GM23248 (cell line): Measurements from ENCODE around the gene PRKCA. TPM values are rescaled to one million over a fixed set of nuclear protein-coding genes. Genes with fewer than 3 reads are reported as not detected.

Experiments
- DNase-seq: peaks from one replicate; pipeline ENCODE4 v3.0.0-alpha.2; 2015
- H2AFZ ChIP-seq: fragments of 200-600 bp; sonication (generic); 2 replicates; pipeline ENCODE4 v1.6.1; 2016; ENCODE audit warnings: antibody characterized with exemption
- H3F3A ChIP-seq: fragments of 200-600 bp; sonication (generic); 2 replicates; pipeline ENCODE4 v1.6.1; 2016; ENCODE audit warnings: mild to moderate bottlenecking, antibody characterized with exemption, mixed run types; ENCODE audit not compliant: insufficient read depth
- H3K27ac ChIP-seq: fragments of 200-600 bp; sonication (generic); 2 replicates; pipeline ENCODE4 v1.5.1; 2016; ENCODE audit warnings: mild to moderate bottlenecking
- H3K27me3 ChIP-seq: fragments of 200-600 bp; sonication (generic); replicated peaks from 2 replicates; pipeline ENCODE4 v1.6.1; 2016; ENCODE audit warnings: mild to moderate bottlenecking; ENCODE audit not compliant: insufficient read depth
- H3K36me3 ChIP-seq: fragments of 200-600 bp; sonication (generic); 2 replicates; pipeline ENCODE4 v1.6.1; 2016; ENCODE audit warnings: low read depth, mild to moderate bottlenecking
- H3K4me1 ChIP-seq: fragments of 200-600 bp; sonication (generic); 2 replicates; pipeline ENCODE4 v1.6.1; 2016; ENCODE audit warnings: mild to moderate bottlenecking; ENCODE audit not compliant: insufficient read depth
- H3K4me2 ChIP-seq: fragments of 200-600 bp; sonication (generic); one replicate; pipeline ENCODE4 v1.6.1; 2016; ENCODE audit warnings: mild to moderate bottlenecking; ENCODE audit not compliant: unreplicated experiment
- H3K4me3 ChIP-seq: fragments of 200-600 bp; sonication (generic); 2 replicates; pipeline ENCODE4 v1.5.1; 2016; ENCODE audit warnings: mild to moderate bottlenecking
- H3K79me2 ChIP-seq: fragments of 200-600 bp; sonication (generic); 2 replicates; pipeline ENCODE4 v1.6.1; 2016; ENCODE audit warnings: mild to moderate bottlenecking; ENCODE audit not compliant: insufficient read depth
- H3K9ac ChIP-seq: fragments of 200-600 bp; sonication (generic); 2 replicates; pipeline ENCODE4 v1.6.1; 2016; ENCODE audit warnings: mild to moderate bottlenecking
- H3K9me2 ChIP-seq: fragments of 200-600 bp; sonication (generic); 2 replicates; pipeline ENCODE4 v1.6.1; 2016; ENCODE audit warnings: mixed run types, mild to moderate bottlenecking, moderate library complexity; ENCODE audit not compliant: insufficient read depth
- H3K9me3 ChIP-seq: fragments of 200-600 bp; sonication (generic); one replicate; pipeline ENCODE4 v1.6.1; 2017; ENCODE audit warnings: low read depth
- H4K20me1 ChIP-seq: fragments of 200-600 bp; sonication (generic); 2 replicates; pipeline ENCODE4 v1.6.0; 2016; ENCODE audit not compliant: insufficient read depth
- EZH2 ChIP-seq: fragments of 200-600 bp; sonication (generic); IDR thresholded peaks from 2 replicates; pipeline ENCODE4 v1.6.1; 2018; ENCODE audit warnings: antibody characterized with exemption, mild to moderate bottlenecking; ENCODE audit not compliant: insufficient read depth, poor library complexity, severe bottlenecking
- EZH2phosphoT487 ChIP-seq: fragments of 200-600 bp; sonication (generic); IDR thresholded peaks from 2 replicates; pipeline ENCODE4 v1.6.1; 2018; ENCODE audit warnings: antibody characterized with exemption, moderate library complexity, mild to moderate bottlenecking, low read depth; ENCODE audit not compliant: insufficient read depth
- WGBS, 2 experiments: methylation state at CpG; one replicate each; pipeline ENCODE4 v1.1.6; 2015 to 2017; ENCODE audit warnings: low lambda C conversion rate in 2 of 2, low coverage in 1 of 2; ENCODE audit errors: missing lambda C conversion rate in 2 of 2; 5-methylcytosine and 5-hydroxymethylcytosine counted together
- in situ Hi-C: fragments of 300-500 bp; cut with MboI; formaldehyde crosslinking; loops from 2 replicates; pipeline ENCODE4 v1.15.0; 2020
- polyA plus RNA-seq: library from polyadenylated mRNA; unstranded; fragments of >200 nt; fragmentation: Nextera tagmentation; extraction: Ambion mirVana; gene quantifications from 2 replicates; pipeline ENCODE4 v1.2.1, GENCODE V29; 2016
- total RNA-seq: library from RNA; depleted of rRNA; stranded (reverse); fragments of >200 nt; shearing (Covaris generic); gene quantifications from 2 replicates; pipeline ENCODE4 v1.2.3, GENCODE V29; 2014

PRKCA gene
- total and polyA plus RNA-seq, 2 experiments from 2014 or later, result 17.3 to 28.5 TPM

DNA sequence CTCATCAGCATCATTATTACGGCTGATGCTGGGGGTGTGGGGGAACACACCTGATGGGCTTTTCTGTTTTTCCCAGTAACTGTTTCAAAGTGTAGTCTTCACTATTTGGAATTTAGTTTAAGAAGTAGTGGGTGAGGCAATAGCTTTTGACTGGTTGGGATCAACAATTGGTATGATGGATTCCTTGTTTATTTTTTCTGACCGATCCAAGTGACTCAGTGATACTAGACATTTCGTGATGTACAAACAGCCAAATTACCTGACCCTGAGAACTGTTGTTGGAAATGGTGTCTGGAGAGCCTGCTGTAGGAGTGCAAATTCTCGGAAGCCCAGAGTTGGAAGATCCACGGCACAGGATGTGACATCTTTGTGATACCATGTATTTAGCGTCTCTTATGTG is 204.2 kb downstream of the PRKCA start:
- Histone ChIP-seq H3F3A (peaks cover 48% of the 10 kb centered on the region), H3K4me3 (no peak overlapping the region), H3K27me3 (no peaks in the 10 kb centered on the region), H3K9me3 (no peaks in the 10 kb centered on the region), H3K9me2 (no peaks in the 10 kb centered on the region), H2AFZ (no peak overlapping the region), H3K9ac (no peak overlapping the region), H3K4me1 (peaks cover 37% of the 10 kb centered on the region), H4K20me1 (no peaks in the 10 kb centered on the region), H3K27ac (peak overlapping the region; percentile 88; the same call in 1 of the 2 replicates), H3K36me3 (no peaks in the 10 kb centered on the region), H3K4me2 (no peak overlapping the region), H3K79me2 (peaks cover 87% of the 10 kb centered on the region)
- in situ Hi-C loops, result no loop called here
- no peak for TF ChIP-seq EZH2phosphoT487
- TF ChIP-seq EZH2, result no peak
- WGBS, 2 experiments, result 94 to 95% methylated on average over 6 of the region's 6 CpGs
- no peak for DNase-seq

DNA sequence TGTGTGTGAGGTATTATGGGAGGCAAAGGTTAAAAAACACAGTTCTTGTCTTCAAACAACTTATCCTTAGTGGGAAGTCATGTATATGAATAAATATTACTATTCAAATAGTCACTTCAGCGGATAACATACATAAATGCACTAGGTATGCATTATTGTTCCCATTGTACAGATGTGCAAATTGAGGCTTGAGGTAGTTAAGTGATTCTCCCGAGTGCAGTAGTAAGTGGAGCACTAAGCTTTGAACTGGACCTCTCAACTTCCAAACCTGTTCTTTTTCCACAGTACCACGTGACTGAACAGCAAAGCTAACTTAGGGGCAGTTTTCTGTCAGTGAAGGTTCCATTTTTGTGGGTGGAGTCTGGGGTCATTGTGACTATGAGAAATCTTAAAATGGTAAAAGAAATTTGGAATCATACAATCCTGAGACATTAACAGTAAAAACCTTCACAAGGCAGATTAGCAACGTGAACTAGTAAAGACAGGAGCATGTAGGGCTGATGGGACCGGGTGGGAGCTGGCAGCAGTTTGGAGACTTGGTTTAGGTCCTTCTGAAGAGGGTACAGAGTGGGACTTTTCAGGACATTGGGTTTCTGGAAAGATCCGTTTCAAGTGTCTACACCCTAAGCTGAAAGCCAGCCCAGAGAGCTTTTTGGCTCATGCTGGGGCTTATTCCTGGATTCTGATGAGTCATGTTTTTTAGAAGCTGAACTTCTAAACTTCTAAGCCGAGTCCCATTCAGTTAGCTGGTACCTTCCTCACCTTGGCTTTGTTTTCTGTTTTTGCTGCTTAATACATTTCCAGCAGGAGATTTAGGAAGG is 204.9 kb downstream of the PRKCA start:
- peak overlapping the region; percentile 74 for H2AFZ ChIP-seq
- H3K9ac ChIP-seq, result peak overlapping the region; percentile 69
- 33 to 38% methylated on average over 7 of the region's 7 CpGs for WGBS, 2 experiments
- peaks cover 37% of the 10 kb centered on the region for H3K4me1 ChIP-seq
- no peaks in the 10 kb centered on the region for H3K9me3 ChIP-seq
- no peaks in the 10 kb centered on the region for H3K9me2 ChIP-seq
- peaks cover 87% of the 10 kb centered on the region for H3K79me2 ChIP-seq
- peak overlapping the region; percentile 53 for H3K4me3 ChIP-seq
- in situ Hi-C loops, result no loop called here
- no peaks in the 10 kb centered on the region for H4K20me1 ChIP-seq
- TF ChIP-seq EZH2phosphoT487, result no peak
- no peak for TF ChIP-seq EZH2
- no peaks in the 10 kb centered on the region for H3K27me3 ChIP-seq
- no peaks in the 10 kb centered on the region for H3K36me3 ChIP-seq
- H3K27ac ChIP-seq, result peak overlapping the region; percentile 88
- DNase-seq, result peak; percentile 91
- H3F3A ChIP-seq, result peaks cover 48% of the 10 kb centered on the region
- peak overlapping the region; percentile 86 for H3K4me2 ChIP-seq

DNA sequence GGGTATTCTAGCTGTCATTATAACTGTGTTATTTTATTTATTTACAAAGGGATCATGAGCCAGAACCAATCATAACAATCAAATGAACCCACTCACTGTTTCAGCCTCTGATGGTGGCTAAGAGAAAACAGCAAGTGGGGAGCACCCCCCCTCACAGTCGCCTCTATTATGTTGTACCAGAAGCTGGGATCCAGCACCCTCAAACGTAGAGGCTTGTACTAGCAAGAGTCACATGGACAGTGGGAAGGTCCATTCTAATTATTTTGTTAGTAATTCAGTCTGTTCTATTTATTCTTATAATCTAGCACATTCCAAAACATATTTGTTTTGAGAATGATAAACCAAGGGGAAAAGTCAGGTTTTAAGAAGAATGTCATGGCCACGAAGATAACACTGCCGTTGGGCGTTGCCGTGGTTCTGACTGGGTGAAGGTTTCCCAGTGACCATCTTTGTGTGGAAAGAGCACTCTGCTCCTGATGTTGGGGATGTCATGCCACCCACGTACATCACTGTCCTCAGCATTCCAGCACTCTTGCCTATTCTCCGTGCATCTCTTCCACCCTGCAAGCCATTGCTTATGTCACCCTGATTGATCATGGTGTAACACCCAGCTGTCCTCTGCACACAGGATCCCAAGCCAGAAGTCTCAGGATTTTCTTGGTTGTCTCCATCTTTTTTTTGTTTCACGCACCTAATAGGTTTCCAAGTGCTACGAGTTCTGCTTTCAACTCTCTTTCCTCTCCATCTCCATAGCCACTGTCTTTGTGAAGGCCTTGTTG is 205.8 kb downstream of the PRKCA start:
- Histone ChIP-seq H3K27me3 (no peaks in the 10 kb centered on the region), H3K4me1 (peaks cover 37% of the 10 kb centered on the region), H3K4me3 (peak overlapping the region; percentile 53), H3K36me3 (no peaks in the 10 kb centered on the region), H4K20me1 (no peaks in the 10 kb centered on the region), H3K9ac (peak overlapping the region; percentile 69), H3K27ac (peak overlapping the region; percentile 88), H2AFZ (peak overlapping the region; percentile 74), H3K9me2 (no peaks in the 10 kb centered on the region), H3K79me2 (peaks cover 87% of the 10 kb centered on the region), H3F3A (peaks cover 48% of the 10 kb centered on the region), H3K9me3 (no peaks in the 10 kb centered on the region), H3K4me2 (peak overlapping the region; percentile 86)
- TF ChIP-seq EZH2 (no peak), EZH2phosphoT487 (no peak)
- DNase-seq, result peak; percentile 22
- in situ Hi-C loops, result no loop called here
- 80 to 81% methylated on average over 10 of the region's 10 CpGs for WGBS, 2 experiments

DNA sequence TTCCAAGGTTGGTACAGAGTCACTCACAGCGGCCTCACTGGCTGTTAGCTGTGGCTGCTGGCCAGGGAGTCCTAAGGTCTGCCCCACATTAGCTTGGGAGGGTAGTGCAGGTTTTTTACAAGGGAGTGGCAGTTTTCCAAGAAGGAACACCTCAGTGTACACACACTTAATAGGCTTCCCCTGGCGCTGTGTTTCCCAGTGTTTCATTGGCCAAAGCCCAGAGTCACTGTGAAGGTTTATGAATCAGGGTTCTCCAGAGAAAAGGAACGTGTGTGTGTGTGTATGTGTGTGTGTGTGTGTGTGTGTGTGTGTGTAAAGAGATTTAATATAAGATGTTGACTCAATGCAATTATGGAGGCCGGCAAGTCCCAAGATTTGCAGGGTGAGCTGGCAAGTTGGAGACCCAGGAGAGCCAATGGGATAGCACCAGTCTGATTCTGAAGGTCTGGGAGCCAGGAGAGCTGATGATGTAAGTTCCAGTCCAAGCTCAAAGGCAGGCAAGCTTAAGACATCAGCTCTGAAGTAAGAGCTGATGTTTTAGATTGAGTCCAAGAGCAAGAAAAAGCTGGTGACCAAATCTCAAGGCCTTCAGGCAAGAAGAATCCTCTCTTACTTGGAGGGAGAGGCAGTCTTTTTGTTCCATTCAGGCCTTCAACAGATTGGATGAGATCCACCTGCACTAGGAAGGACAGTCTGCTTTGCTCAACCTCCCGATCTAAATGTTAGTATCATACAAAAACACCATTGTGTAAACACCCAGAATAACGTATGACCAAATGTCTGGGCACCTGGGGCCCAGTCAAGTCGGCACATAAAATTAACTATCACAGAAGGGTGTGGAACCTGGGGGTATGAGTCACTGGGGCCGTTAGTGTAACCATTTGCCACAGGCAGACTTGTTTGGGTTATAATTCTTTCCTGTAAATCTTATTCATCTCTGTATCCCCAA is 206.8 kb downstream of the PRKCA start:
- H4K20me1 ChIP-seq, result no peaks in the 10 kb centered on the region
- H3K27ac ChIP-seq, result peak overlapping the region; percentile 88
- H3K9me2 ChIP-seq, result no peaks in the 10 kb centered on the region
- H3K79me2 ChIP-seq, result peaks cover 87% of the 10 kb centered on the region
- peaks cover 48% of the 10 kb centered on the region for H3F3A ChIP-seq
- peaks cover 44% of the 10 kb centered on the region for H3K4me1 ChIP-seq
- no peaks in the 10 kb centered on the region for H3K27me3 ChIP-seq
- DNase-seq, result peak; percentile 93
- 27 to 33% methylated on average over 8 of the region's 8 CpGs for WGBS, 2 experiments
- H2AFZ ChIP-seq, result no peak overlapping the region
- H3K4me2 ChIP-seq, result peak overlapping the region; percentile 86
- H3K9me3 ChIP-seq, result no peaks in the 10 kb centered on the region
- no peaks in the 10 kb centered on the region for H3K36me3 ChIP-seq
- peak overlapping the region; percentile 59 for H3K9ac ChIP-seq
- in situ Hi-C loops, result no loop called here
- no peak overlapping the region for H3K4me3 ChIP-seq
- TF ChIP-seq EZH2phosphoT487 (no peak), EZH2 (no peak)
